H9 (cell line): Measurements from ENCODE around the gene ADGRL3. TPM values are rescaled to one million over a fixed set of nuclear protein-coding genes. Genes with fewer than 3 reads are reported as not detected.

ENCODE experiments used
- DNase-seq: peaks from one replicate; pipeline ENCODE4 v3.0.0-alpha.2; 2017
- H2AFZ ChIP-seq: one replicate; pipeline ENCODE4 v1.6.1; 2013; ENCODE audit warnings: mild to moderate bottlenecking, low read length, control low read depth, moderate library complexity
- H2AK5ac ChIP-seq: 2 replicates; pipeline ENCODE4 v1.6.1; 2013; ENCODE audit warnings: low read length, control low read depth, mixed read lengths; ENCODE audit not compliant: insufficient read length
- H2BK120ac ChIP-seq: one replicate; pipeline ENCODE4 v1.6.1; 2013; ENCODE audit warnings: low read depth, mild to moderate bottlenecking, low read length, control low read depth, inconsistent platforms; ENCODE audit not compliant: poor library complexity, severe bottlenecking
- H2BK12ac ChIP-seq: 2 replicates; pipeline ENCODE4 v1.6.1; 2013; ENCODE audit warnings: low read length, control low read depth, mixed read lengths, low read depth; ENCODE audit not compliant: insufficient read length
- H2BK15ac ChIP-seq: 2 replicates; pipeline ENCODE4 v1.6.1; 2013; ENCODE audit warnings: low read depth, low read length, control low read depth
- H2BK20ac ChIP-seq: one replicate; pipeline ENCODE4 v1.6.1; 2013; ENCODE audit warnings: low read depth, mild to moderate bottlenecking, low read length, control low read depth, inconsistent platforms; ENCODE audit not compliant: poor library complexity, severe bottlenecking
- H2BK5ac ChIP-seq: 2 replicates; pipeline ENCODE4 v1.6.1; 2013; ENCODE audit warnings: low read length, control low read depth, mixed read lengths; ENCODE audit not compliant: insufficient read length
- H3K14ac ChIP-seq: 2 replicates; pipeline ENCODE4 v1.6.1; 2013; ENCODE audit warnings: low read length, control low read depth; ENCODE audit not compliant: insufficient read depth
- H3K18ac ChIP-seq: 2 replicates; pipeline ENCODE4 v1.6.1; 2013; ENCODE audit warnings: low read depth, mild to moderate bottlenecking, mixed read lengths, low read length, control low read depth; ENCODE audit not compliant: insufficient read length
- H3K23ac ChIP-seq: 2 replicates; pipeline ENCODE4 v1.6.1; 2013; ENCODE audit warnings: low read length, control low read depth, mixed read lengths, low read depth; ENCODE audit not compliant: insufficient read length
- H3K23me2 ChIP-seq: 2 replicates; pipeline ENCODE4 v1.6.1; 2013; ENCODE audit warnings: low read depth, mild to moderate bottlenecking, mixed read lengths, low read length, control low read depth; ENCODE audit not compliant: insufficient read length, poor library complexity, severe bottlenecking
- H3K27ac ChIP-seq: 2 replicates; pipeline ENCODE4 v1.5.1; 2013; ENCODE audit warnings: low read length, control low read depth, mixed read lengths, low read depth; ENCODE audit not compliant: insufficient read length
- H3K27me3 ChIP-seq: 2 replicates; pipeline ENCODE4 v1.6.1; 2013; ENCODE audit warnings: low read length, control low read depth, inconsistent platforms; ENCODE audit not compliant: insufficient read depth
- H3K4ac ChIP-seq: 2 replicates; pipeline ENCODE4 v1.6.1; 2013; ENCODE audit warnings: low read depth, mild to moderate bottlenecking, control low read depth, inconsistent platforms, low read length, moderate library complexity
- H3K4me1 ChIP-seq: 2 replicates; pipeline ENCODE4 v1.6.1; 2013; ENCODE audit warnings: low read length, control low read depth, inconsistent platforms; ENCODE audit not compliant: insufficient read depth
- H3K4me2 ChIP-seq: 2 replicates; pipeline ENCODE4 v1.6.1; 2013; ENCODE audit warnings: low read length, control low read depth, mixed read lengths; ENCODE audit not compliant: insufficient read length, insufficient read depth
- H3K56ac ChIP-seq: 2 replicates; pipeline ENCODE4 v1.6.1; 2013; ENCODE audit warnings: low read depth, mild to moderate bottlenecking, mixed read lengths, low read length, control low read depth; ENCODE audit not compliant: insufficient read length
- H3K79me1 ChIP-seq: 2 replicates; pipeline ENCODE4 v1.6.1; 2013; ENCODE audit warnings: low read depth, mild to moderate bottlenecking, moderate library complexity, low read length, control low read depth, inconsistent platforms; ENCODE audit not compliant: insufficient read depth, poor library complexity, severe bottlenecking
- H3K79me2 ChIP-seq: 2 replicates; pipeline ENCODE4 v1.6.1; 2013; ENCODE audit warnings: low read length, control low read depth, inconsistent platforms; ENCODE audit not compliant: insufficient read depth
- H3K9ac ChIP-seq: 2 replicates; pipeline ENCODE4 v1.6.1; 2013; ENCODE audit warnings: low read length, control low read depth, mixed read lengths; ENCODE audit not compliant: insufficient read length; ENCODE audit errors: extremely low read depth
- H3K9me3 ChIP-seq: one replicate; pipeline ENCODE4 v1.6.1; 2013; ENCODE audit warnings: low read depth, low read length, inconsistent platforms; ENCODE audit not compliant: control insufficient read depth
- H3T11ph ChIP-seq: one replicate; pipeline ENCODE4 v1.6.1; 2013; ENCODE audit warnings: mild to moderate bottlenecking, low read length, control low read depth, inconsistent platforms
- H4K20me1 ChIP-seq: one replicate; pipeline ENCODE4 v1.6.1; 2013; ENCODE audit not compliant: control insufficient read depth, insufficient read length, insufficient read depth
- H4K5ac ChIP-seq: 2 replicates; pipeline ENCODE4 v1.6.1; 2013; ENCODE audit warnings: low read depth, mild to moderate bottlenecking, mixed read lengths, low read length, control low read depth; ENCODE audit not compliant: insufficient read length
- H4K8ac ChIP-seq: replicated peaks from 2 replicates; pipeline ENCODE4 v1.6.1; 2013; ENCODE audit warnings: low read length, control low read depth, mixed read lengths, low read depth; ENCODE audit not compliant: insufficient read length
- H4K91ac ChIP-seq: 2 replicates; pipeline ENCODE4 v1.6.1; 2013; ENCODE audit warnings: low read depth, mild to moderate bottlenecking, moderate library complexity, mixed read lengths, low read length, control low read depth; ENCODE audit not compliant: insufficient read length
- H3K27ac Mint-ChIP-seq, 3 experiments: 2 replicates in 2 of 3; 3 replicates in 1 of 3; pipeline ENCODE4 v1.8.0; 2020 to 2021; ENCODE audit warnings: mixed read lengths in 3 of 3, mild to moderate bottlenecking in 1 of 3, moderate library complexity in 1 of 3
- H3K27me3 Mint-ChIP-seq: 2 replicates; pipeline ENCODE4 v1.8.0; 2021; ENCODE audit warnings: low read depth, mild to moderate bottlenecking, moderate library complexity, mixed read lengths
- H3K36me3 Mint-ChIP-seq, 3 experiments: 2 replicates in 2 of 3; 3 replicates in 1 of 3; pipeline ENCODE4 v1.8.0; 2020 to 2021; ENCODE audit warnings: low read depth in 3 of 3, mixed read lengths in 3 of 3; ENCODE audit not compliant: insufficient read depth in 1 of 3
- H3K4me1 Mint-ChIP-seq, 2 experiments: 2 replicates each; pipeline ENCODE4 v1.8.0; 2020; ENCODE audit warnings: mixed read lengths in 2 of 2
- H3K4me3 Mint-ChIP-seq, 2 experiments: 2 replicates in 1 of 2; 3 replicates in 1 of 2; pipeline ENCODE4 v1.8.0; 2020 to 2021; ENCODE audit warnings: mild to moderate bottlenecking in 2 of 2, mixed read lengths in 2 of 2, moderate library complexity in 1 of 2
- H3K9me3 Mint-ChIP-seq, 2 experiments: 2 replicates in 1 of 2; 3 replicates in 1 of 2; pipeline ENCODE4 v1.8.0; 2020; ENCODE audit warnings: mild to moderate bottlenecking in 2 of 2, mixed read lengths in 2 of 2, moderate library complexity in 1 of 2
- CTCF ChIP-seq: fragments of 200-600 bp; sonication (generic); conservative IDR thresholded peaks from 3 replicates; pipeline ENCODE4 v1.8.0; 2021; ENCODE audit warnings: antibody characterized with exemption, mild to moderate bottlenecking
- WGBS: extraction: QIAGEN DNeasy Blood & Tissue Kit; methylation state at CpG from one replicate; pipeline ENCODE4 v1.1.7; 2013; ENCODE audit warnings: missing lambda C conversion rate, low lambda C conversion rate, mixed read lengths; ENCODE audit not compliant: insufficient read length; ENCODE audit errors: extremely low coverage; 5-methylcytosine and 5-hydroxymethylcytosine counted together
- total RNA-seq: library from RNA; stranded (reverse); gene quantifications from 2 replicates; pipeline ENCODE4 v1.2.1, GENCODE V29; 2021

Gene ADGRL3
- total RNA-seq, 1 experiment from 2014 or later, result 5.9 TPM

GRCh38 chr4:62080431-62080830, 880.3 kb downstream of the ADGRL3 start:
- no peak overlapping the region for H4K8ac ChIP-seq
- no peak overlapping the region for H3K56ac ChIP-seq
- no peak overlapping the region for H2BK5ac ChIP-seq
- H2AK5ac ChIP-seq, result no peak overlapping the region
- no peak overlapping the region for H4K91ac ChIP-seq
- no peaks in the 10 kb centered on the region for H3K9me3 ChIP-seq
- no peak overlapping the region for H3K4me2 ChIP-seq
- H3K4me1 ChIP-seq, result no peaks in the 10 kb centered on the region
- no peak for DNase-seq
- no peak overlapping the region for H3K4me3 Mint-ChIP-seq
- H3K27me3 ChIP-seq, result no peaks in the 10 kb centered on the region
- no peak overlapping the region for H3K18ac ChIP-seq
- WGBS, result no CpG with 5 or more reads among the region's 1 CpG
- no peaks in the 10 kb centered on the region for H3K36me3 Mint-ChIP-seq
- H3K27me3 Mint-ChIP-seq, result no peaks in the 10 kb centered on the region
- H3K23ac ChIP-seq, result no peak overlapping the region
- no peak for TF ChIP-seq CTCF
- H3K9me3 Mint-ChIP-seq, result no peaks in the 10 kb centered on the region
- no peaks in the 10 kb centered on the region for H3K79me2 ChIP-seq
- no peak overlapping the region for H3K27ac ChIP-seq
- H3K4me1 Mint-ChIP-seq, result peaks cover 22 to 28% of the 10 kb centered on the region in 2 experiments
- no peaks in the 10 kb centered on the region for H3K79me1 ChIP-seq
- H2BK15ac ChIP-seq, result no peak overlapping the region
- no peak overlapping the region for H3K9ac ChIP-seq
- no peak overlapping the region for H2BK20ac ChIP-seq
- no peak overlapping the region for H3T11ph ChIP-seq
- H3K23me2 ChIP-seq, result no peaks in the 10 kb centered on the region
- no peak overlapping the region for H2BK12ac ChIP-seq
- no peak overlapping the region for H3K27ac Mint-ChIP-seq
- H4K5ac ChIP-seq, result no peak overlapping the region
- no peak overlapping the region for H3K14ac ChIP-seq
- no peak overlapping the region for H2AFZ ChIP-seq
- H2BK120ac ChIP-seq, result no peak overlapping the region
- no peak overlapping the region for H3K4ac ChIP-seq
- no peaks in the 10 kb centered on the region for H4K20me1 ChIP-seq
